Measurements from ENCODE around the gene GEMIN5.
A peak's percentile ranks its signal among the peaks of the same experiment; 100 is the strongest.

The GEMIN5 gene

DNA sequence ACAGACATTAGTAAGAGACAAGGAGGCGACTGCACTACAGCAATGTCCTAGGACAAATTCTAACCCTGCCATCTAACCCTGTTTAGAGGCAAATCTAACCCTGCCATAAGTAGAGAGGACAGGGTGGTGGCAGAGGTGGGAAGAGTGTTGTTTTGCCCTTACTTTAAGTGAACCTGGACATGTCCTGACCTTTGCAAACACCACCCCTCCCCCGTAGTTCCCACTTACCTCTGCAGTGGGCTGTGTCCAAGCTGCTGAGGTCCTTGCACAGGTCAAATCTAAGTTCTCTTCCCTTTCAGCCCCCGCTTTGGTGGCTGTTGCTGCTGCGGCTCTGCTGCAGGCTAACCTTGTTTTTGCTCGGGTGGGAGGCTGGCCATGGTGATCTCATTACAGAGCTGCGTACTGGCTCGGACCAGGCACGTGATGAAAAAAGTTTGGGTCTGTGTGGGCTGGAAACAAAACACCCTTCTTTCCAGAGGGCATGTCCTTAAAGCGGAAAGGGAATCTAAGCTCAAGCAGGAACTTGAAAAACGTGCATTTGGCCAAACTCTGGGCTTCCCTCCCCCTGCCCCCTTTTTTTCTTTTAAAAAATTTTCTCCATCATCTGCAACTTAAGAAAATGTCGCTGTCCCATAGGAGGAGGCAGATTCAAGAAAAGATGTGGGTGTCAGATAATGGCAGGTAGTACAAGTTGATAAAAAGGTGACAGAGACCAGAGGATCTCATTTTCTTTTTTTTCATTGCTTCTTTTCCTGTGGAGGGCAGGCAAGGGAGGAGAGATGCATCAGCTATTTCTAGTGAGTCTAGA, 87.6 kb downstream of the GEMIN5 start, which contains the start of gene FAXDC2:
TSS of gene FAXDC2 (minus strand) at position 349 of the 808 bp plus-strand sequence. CDS start 12,425 bp downstream, outside the sequence.
- H3K9me3 Mint-ChIP-seq: no peaks in the 10 kb centered on the region
- H3K27me3 Mint-ChIP-seq: no peaks in the 10 kb centered on the region
- no peak within 1 kb of the TSS for H3K4me3 Mint-ChIP-seq
- H3K4me1 Mint-ChIP-seq: peaks cover 10% of the 10 kb centered on the region
- peak; percentile 51 for ATAC-seq
- H3K36me3 Mint-ChIP-seq: peaks cover 5% of the 10 kb centered on the region
- no peak within 1 kb of the TSS for H3K27ac Mint-ChIP-seq

DNA sequence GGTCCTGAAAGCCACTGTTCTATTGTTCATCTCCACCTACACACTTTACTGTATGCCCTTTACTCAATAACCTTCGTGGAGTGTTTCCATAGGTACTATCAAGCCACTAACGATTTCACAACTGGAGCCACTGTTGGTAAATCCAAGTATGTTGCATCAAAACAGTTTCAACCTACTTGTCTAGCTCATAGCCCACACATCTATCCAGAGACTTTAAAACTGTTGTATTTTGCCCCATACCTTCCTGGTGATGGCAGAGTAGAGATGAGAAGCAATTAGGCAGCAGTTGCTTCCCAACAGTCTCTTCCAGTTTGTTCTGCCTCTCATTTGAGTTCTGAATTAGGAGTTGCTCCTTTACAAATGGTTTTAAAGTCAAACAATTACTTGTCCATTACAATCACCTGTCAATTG, 88.2 kb downstream of the GEMIN5 start:
- Mint-ChIP-seq H3K36me3 (peaks cover 5% of the 10 kb centered on the region), H3K9me3 (no peaks in the 10 kb centered on the region), H3K4me1 (peaks cover 10% of the 10 kb centered on the region), H3K27me3 (no peaks in the 10 kb centered on the region), H3K4me3 (no peak overlapping the region), H3K27ac (no peak overlapping the region)
- no peak for ATAC-seq

DNA sequence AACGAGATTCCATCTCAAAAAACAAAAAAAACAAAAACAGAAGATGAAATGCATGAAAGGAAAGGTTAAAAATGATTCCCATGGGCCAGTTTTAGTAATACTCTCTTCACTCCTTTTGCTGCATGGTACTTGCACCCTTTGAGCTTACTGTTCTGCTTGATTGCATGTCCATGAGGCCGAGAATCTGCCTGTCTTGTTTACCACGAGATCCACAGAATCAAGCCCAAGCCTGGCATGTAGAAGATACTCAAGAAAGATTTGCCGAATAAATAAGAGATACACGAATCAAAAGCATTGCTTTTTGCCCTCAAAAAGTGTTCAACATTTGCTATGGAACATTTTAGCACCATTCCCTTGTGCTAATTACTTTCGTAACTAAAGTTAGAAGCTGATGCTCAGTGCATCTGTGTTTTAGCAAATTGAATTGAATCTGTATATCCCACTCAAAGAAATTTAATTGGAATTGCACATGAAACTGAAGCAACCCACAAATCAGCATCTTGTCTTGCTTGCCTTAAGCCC, 88.7 kb downstream of the GEMIN5 start:
- no peak for ATAC-seq
- Mint-ChIP-seq H3K4me3 (no peak overlapping the region), H3K36me3 (peaks cover 5% of the 10 kb centered on the region), H3K9me3 (no peaks in the 10 kb centered on the region), H3K27me3 (no peaks in the 10 kb centered on the region), H3K4me1 (peaks cover 10% of the 10 kb centered on the region), H3K27ac (no peak overlapping the region)

DNA sequence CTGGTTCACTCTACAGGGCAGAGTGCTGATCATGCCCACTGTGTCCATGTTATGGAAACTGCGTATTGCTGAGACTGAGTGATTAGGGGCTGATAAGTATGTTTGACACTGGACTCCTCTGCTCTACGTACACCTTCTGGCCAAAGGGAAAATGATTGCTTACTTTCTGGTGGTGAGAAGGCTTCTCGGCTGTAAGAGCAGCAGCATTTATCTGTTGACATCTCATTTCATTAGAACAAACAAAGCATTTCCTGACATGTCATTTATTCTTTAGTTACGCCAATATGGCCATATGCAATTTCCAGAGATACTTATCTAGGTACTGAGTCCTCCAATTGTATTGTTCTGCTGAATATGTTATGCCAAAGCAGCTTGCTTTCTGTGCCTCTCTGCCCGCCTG, 93.2 kb downstream of the GEMIN5 start:
- Mint-ChIP-seq H3K27me3 (no peaks in the 10 kb centered on the region), H3K4me3 (no peak overlapping the region), H3K36me3 (no peaks in the 10 kb centered on the region), H3K9me3 (no peaks in the 10 kb centered on the region), H3K4me1 (no peaks in the 10 kb centered on the region), H3K27ac (no peak overlapping the region)
- ATAC-seq: no peak

DNA sequence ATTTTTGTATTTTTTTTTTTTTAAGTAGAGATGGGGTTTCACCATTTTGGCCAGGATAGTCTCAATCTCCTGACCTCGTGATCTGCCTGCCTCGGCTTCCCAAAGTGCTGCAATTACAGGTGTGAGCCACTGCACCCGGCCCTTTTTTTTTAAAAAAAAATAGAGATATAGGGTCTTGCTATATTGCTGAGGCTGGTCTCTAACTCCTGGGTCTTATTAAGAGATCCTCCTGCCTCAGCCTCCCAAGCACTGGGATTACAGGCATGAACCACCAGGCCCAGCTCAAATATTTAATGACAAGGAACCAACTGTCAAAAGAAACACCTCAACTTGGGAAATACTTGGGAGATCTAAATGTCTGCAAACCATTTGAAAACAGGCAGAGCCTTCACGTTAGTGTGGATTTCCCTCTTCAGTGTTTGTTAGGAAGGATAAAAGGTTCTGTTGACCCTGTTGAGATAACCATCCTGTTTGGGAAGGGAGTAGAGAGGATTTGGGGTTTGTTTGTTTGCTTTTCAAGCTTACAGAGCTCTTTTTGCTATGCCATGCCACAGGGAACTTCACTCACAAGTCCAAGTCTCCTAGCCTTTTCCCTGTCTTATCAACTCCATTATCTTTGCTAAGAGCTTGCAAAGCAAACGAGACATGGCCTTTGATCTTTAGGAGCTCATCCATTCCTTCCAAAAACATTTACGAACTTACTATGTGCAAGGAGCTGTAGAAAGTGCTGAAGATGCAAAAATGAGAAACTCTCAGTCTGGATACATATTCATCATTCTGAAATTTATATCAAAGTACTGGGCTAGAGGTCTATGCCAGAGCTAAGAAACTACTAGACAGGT, 95.1 kb downstream of the GEMIN5 start:
- Mint-ChIP-seq H3K27ac (no peak overlapping the region), H3K36me3 (no peaks in the 10 kb centered on the region), H3K4me3 (no peak overlapping the region), H3K4me1 (no peaks in the 10 kb centered on the region), H3K27me3 (no peaks in the 10 kb centered on the region), H3K9me3 (no peaks in the 10 kb centered on the region)
- ATAC-seq: no peak

DNA sequence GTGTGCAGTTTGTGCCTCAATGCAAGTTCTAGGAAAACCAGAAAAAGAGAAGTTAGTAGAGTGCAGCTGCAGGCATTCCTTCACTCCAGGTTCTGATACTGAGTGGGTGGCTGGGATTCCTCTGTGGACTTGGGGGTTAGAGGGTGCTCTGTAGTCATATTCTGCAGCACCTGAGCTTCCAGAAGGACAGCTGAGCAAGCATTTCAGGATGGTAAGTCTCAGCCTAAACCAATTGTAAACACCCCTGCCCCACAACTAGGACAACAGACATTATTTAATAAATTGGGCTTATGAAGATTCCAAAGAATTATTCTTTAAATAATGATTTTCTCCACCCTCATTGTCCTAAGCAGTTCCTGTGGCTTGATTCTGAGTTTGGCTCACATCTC, 96.7 kb downstream of the GEMIN5 start:
- H3K27me3 Mint-ChIP-seq: no peaks in the 10 kb centered on the region
- no peak overlapping the region for H3K27ac Mint-ChIP-seq
- H3K4me1 Mint-ChIP-seq: no peaks in the 10 kb centered on the region
- peak; percentile 20 for ATAC-seq
- H3K4me3 Mint-ChIP-seq: no peak overlapping the region
- H3K36me3 Mint-ChIP-seq: no peaks in the 10 kb centered on the region
- H3K9me3 Mint-ChIP-seq: no peaks in the 10 kb centered on the region

DNA sequence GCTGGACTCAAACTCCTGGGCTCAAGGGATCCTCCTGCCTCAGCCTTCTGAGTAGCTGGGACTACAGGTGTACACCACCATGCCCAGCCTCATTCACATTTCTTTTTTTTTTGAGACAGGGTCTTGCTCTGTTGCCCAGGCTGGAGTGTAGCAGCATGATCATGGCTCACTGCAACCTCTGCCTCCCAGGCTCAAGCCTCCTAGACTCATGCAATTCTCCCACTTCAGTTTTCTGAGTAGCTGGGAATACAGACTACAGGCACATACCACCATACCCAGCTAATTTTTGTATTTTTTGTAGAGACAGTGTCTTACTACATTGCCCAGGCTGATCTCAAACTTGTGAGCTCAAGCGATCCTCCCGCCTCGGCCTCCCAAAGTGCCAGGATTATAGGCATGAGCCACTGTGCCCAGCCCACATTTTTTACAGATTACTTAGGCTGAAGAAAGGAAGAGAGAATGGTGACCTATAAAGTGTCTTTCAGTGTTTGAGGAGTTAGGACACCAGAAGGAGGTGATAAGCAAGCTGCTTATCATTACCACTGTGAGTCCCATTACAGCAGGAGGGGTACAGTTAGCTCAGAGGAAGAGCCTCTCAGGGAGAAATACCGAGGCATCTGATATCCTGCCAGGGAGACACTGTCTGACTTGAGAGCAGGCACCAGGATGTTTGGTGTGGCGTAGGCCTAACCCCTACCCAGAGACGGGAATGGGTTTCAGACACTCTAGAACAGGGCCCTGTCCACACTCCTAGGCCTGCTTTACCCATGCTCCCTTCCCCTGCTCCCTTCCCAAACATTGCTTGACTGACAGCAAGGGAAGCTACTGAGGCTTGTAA, 97.4 kb downstream of the GEMIN5 start:
- H3K27ac Mint-ChIP-seq: no peak overlapping the region
- H3K4me3 Mint-ChIP-seq: no peak overlapping the region
- H3K36me3 Mint-ChIP-seq: no peaks in the 10 kb centered on the region
- peak; percentile 39 for ATAC-seq
- H3K4me1 Mint-ChIP-seq: no peaks in the 10 kb centered on the region
- no peaks in the 10 kb centered on the region for H3K9me3 Mint-ChIP-seq
- no peaks in the 10 kb centered on the region for H3K27me3 Mint-ChIP-seq

Measured in stimulated activated memory B cell treated with anti-CD40 and anti-IgM and Interleukin-4, amounts not matched to agents 10 μg/mL and 1 μg/mL and 100 μg/mL, for 72 hours (primary cell).